Measurements from ENCODE around the gene SLC2A9.

The SLC2A9 gene

DNA sequence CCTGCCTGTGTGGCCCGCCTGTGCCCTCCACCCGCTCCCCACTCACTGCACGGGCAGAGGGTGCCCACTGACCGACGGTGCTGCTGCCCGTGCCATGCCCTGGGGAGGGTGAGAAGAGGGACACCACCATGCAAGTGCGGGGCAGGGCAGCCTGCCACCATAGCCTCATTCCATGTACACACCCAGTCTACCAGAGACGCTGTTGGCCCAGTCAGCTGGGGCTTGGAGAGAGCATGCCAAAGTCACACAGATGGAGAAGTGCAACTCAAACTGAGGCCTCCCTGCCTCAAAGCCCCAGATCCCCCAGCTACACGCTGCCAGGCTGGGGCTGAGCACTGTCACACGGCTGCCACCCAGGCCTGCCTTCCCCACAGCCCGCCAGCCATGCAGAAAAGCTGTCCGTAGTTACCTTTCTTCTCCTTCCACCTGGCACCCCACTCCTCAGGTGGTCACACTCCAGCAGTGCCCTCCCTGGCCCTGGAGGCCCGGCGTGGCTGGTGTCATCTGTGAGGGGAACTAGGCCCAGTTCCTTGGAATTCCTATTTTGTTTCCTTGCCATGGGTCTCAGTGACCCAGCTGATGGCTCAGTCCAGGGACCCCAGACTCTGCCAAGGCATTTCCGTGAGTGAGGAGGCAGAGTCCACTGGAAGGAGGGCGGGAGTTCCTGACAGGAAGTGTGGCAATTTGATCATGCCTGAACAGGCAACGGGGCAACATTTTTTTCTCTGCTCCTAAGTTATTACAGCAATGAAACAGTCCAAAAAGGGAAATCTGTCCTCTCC, at the start of gene SLC2A9:
TSS of gene SLC2A9 (minus strand) at position 627 of the 782 bp plus-strand sequence. CDS start at position 559, 68 bp downstream.
- DNase-seq, result no peak

GRCh38 chr4:10069075-10069642, 47.9 kb upstream of the SLC2A9 start:
- no peak for DNase-seq

DNA sequence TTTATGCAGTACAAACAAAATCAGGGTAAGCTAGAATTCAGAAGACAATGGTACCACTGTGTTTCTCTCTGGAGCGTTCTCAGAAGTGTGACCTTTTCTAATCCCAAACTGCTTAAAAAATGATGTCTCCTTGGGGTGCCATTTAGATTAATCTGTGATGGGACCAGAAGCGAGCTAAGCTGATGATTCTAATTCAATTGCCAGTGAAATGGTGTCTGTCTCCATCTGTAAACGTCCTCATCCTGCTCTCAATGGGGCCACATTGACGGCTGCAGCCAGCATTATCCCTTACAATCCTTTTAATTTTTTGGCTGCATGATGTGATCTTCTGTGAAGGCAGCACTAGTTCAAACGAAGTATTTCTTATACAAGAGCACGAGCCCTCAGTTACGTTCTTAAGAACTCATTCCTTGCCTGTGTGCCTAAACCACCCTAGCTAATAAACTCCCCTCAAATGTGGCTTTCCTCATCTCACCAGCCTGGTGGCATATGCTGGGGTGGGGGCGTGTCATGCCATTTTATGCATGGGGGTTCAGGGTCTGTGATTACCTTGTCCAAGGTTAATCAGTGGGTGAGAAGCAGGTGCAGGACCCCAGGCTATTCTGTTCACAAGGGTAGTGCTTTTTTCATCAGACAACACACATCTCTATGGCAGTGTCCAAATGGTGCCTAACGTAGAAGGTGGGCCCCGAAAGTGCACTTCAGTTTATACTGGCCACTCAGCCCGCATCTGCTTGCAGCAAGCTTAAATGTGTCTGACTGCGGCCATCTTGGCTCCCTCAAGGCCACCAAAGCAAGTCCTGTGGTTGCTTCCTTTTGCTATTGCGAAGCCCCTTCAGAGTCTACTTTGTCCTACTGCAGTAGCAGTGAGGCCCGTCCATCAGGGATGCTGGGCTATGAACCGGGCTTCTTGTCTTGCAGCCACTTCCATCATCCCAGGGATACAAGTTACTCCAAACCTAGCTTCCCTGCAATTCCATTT, 45.7 kb upstream of the SLC2A9 start:
- DNase-seq, result no peak

- DNase-seq, result no peak
These were observed 44.9 kb upstream of the SLC2A9 start for GRCh38 chr4:10066206-10066605.

DNA sequence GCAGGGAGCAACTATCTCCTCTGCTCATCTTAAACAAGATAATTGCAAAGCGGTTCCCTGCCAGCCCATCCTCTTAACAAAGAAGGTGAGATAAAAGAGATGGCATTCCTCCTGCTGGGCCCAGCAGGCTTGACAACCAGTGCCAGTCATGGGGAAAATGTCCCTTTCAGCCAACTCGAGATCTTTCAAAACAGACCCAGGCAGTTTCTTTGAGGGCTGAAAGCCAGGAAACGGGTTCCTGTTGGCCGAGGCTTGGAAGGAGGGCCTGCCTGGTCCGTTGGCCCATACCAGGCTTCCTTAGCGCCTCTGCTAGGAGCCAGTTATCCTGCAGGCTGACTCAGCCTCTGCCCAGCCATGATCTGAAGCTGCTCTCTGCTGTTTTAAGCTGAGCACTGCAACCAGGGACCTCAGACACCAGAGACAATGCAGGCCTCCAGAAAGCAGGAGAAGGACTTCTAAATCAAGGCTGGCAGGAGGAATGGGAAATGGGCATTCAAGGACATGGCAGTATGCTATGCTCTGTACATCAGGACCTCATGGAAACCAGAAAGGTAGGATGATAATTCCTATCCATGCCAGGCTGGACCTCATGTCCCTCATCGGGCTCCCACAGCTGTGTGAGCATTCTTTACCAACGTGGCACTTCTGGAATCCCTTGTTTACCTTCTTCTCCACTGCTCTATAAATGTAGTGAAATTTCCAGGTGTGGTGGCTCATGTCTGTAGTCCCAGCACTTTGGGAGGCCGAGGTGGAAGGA, 42.4 kb upstream of the SLC2A9 start:
- no peak for DNase-seq

- no peak for DNase-seq
These were observed 40.5 kb upstream of the SLC2A9 start for GRCh38 chr4:10061650-10062415.

GRCh38 chr4:10058371-10058770, 37.1 kb upstream of the SLC2A9 start:
- no peak for DNase-seq

- DNase-seq, result no peak
These were observed 35.7 kb upstream of the SLC2A9 start for GRCh38 chr4:10057023-10057395.

- DNase-seq, result no peak
These were observed 35.2 kb upstream of the SLC2A9 start for GRCh38 chr4:10056334-10057022.

DNA sequence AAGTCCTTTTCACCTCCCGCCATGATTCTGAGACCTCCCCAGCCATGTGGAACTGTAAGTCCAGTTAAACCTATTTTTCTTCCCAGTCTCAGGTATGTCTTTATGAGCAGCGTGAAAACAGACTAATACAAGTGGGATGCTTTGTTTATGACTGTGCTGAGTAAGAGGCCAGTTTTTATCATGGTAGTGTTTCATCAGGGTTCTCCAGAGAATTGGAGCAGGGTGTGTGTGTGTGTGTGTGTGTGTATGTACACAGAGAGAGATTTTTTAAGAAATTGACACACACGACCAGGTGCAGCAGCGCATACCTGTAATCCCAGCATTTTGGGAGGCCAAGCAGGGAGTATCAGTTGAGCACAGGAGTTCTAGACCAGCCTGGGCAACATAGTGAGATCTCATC, 34.6 kb upstream of the SLC2A9 start:
- DNase-seq, result no peak

- DNase-seq, result no peak
These were observed 33.3 kb upstream of the SLC2A9 start for GRCh38 chr4:10054571-10055041.

- no peak for DNase-seq
These were observed 32.5 kb upstream of the SLC2A9 start for GRCh38 chr4:10053635-10054453.

DNA sequence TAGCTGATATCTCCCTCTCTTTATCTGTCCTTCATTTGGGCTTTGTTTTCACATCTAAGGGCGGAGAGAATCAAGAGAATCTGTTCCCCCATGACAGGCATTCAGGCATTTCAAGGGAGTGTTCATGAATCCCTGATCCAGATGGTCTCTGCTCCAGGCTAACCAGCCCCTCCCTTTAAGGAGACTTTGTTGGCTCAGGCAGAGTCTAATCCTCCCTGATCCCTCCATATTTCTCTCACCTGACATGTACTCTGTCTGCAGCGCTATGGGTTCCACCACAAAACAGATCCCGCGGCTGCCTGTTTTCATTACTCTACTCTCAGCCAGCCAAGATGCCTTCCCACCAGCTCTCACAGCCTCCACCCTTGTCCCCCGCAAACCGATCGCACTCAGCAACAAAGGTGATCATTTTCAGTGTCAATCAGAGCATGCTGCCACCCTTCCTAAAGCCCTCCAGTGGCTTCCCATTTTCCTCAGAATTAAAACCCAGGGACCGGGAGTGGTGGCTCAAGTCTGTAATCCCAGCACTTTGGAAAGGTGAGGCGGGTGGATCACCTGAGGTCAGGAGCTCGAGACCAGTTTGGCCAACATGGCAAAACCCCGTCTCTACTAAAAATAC, 30.3 kb upstream of the SLC2A9 start:
- DNase-seq, result no peak

DNA sequence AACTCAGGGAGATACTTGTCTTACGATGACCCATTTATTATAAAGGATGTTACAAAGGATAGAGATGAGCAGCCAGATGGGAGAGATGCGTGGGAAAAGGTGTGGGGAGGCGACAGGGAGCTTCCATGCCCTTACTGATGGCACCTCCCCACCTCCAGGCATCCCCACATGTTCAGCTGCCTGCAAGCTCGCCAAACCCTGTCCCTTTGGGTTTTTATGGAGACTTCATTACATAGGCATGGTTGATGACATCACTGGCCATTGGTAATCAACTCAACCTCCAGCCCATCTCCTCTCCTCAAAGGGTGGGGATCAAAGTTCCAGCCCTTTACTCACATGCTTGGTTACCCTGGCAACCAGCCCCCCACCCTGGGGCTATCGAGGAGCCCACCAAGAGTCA, 29.4 kb upstream of the SLC2A9 start:
- DNase-seq, result no peak

DNA sequence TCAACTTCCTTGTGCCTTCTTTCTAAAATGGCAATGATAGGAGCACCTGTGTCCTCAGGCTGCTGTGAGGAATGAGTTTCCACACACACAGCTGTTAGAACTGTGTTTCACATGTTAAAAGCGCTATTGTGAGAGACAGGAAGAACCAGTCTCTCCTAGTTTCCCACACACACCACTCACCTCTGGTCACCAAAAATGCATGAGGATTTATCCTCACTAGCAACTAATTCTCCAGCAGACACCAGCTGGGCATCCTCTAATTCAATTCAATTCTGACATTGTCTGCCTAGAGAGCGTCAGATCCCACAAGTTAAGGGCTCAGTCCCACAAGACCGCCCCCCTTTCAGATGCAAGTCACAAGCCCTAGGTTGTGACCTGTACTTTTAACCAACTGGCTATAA, 29.0 kb upstream of the SLC2A9 start:
- DNase-seq, result no peak

DNA sequence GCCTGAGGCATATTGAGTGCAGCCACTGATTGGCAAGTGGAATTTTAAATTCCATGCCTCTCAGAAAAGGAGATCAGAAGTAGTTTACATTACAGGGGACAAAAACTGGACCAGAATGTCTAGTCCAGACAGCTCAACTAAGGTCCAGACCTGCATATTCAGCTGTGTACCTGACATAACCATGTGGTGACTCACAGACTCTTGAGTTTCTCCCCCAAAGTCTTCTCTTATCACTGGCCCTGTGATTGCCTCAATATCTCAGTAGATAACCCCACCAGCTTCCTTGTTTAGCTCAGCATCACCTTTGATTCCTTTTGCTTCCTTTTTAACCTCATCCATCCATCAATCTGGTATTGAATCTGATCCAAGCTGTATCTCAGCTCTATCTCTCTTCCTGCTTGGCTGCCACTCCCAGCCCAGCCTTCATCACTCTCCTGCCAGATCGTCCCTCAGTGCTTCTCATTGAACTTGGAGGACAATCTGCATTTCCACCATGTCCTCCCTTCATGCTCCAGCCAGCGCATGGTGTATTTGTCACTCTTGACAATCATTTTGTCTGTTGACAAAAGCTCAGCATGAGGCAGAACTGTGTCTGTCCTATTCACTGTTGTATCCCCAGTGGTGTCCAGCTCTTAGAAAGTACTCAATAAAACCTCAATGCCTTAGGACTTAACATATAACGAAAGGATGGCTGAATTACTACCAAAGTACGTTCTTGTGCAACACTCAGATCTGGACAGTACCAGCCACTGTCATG, 27.8 kb upstream of the SLC2A9 start:
- DNase-seq, result no peak

GRCh38 chr4:10047967-10048366, 26.7 kb upstream of the SLC2A9 start:
- no peak for DNase-seq

GRCh38 chr4:10046471-10046870, 25.2 kb upstream of the SLC2A9 start:
- no peak for DNase-seq

DNA sequence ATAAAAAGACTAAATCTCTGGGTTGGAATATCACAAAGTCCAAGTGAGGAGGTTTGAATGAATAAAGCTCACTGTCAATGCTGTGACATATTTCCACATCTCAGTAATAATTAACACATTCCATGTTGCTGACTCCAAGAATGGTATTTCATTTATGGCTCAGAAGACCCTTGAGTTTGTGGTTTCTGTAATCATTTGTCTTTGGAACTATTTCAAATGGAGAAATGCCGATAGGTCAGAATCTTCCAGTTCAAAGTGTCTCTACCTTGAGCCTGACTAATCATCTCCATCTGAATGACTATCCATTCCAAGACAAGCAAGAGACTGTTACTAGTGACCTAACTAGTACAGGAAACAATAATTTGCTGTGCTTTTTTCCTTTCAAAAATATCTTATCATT, 24.2 kb upstream of the SLC2A9 start:
- DNase-seq, result no peak
